ENCODE results near the gene PEPD. TPM values are rescaled to one million over a fixed set of nuclear protein-coding genes. Genes with fewer than 3 reads are reported as not detected.

PEPD gene
- total RNA-seq, 2 experiments from 2014 or later, result 17.5 to 23.0 TPM

GRCh38 chr19:33471111-33471996 is 50.2 kb downstream of the PEPD start:
- Mint-ChIP-seq H3K36me3 (ENCODE audit: low read depth) (peaks cover 24% of the 10 kb centered on the region), H3K4me3 (no peak overlapping the region), H3K9me3 (no peaks in the 10 kb centered on the region), H3K4me1 (ENCODE audit: low read depth) (peaks cover 13% of the 10 kb centered on the region), H3K27me3 (no peaks in the 10 kb centered on the region), H3K27ac (no peak overlapping the region)
- Histone ChIP-seq H3K4me1 (ENCODE audit: insufficient read depth, low read length) (no peaks in the 10 kb centered on the region), H3K36me3 (ENCODE audit: insufficient read depth, low read length) (peaks cover 5% of the 10 kb centered on the region), H3K4me3 (ENCODE audit: low read length) (no peak overlapping the region), H3K27ac (ENCODE audit: low read depth in 1 of 2, low read length in 2 of 2) (no peak overlapping the region), H3K27me3 (ENCODE audit: control insufficient read depth in 1 of 2, insufficient read depth in 2 of 2, low read length in 2 of 2) (no peaks in the 10 kb centered on the region), H3K9me3 (ENCODE audit: control insufficient read depth in 1 of 2, insufficient read depth in 1 of 2, low read length in 2 of 2) (no peaks in the 10 kb centered on the region)
- ChIA-PET POLR2A (no interaction called here), CTCF (no interaction called here)
- ATAC-seq (ENCODE audit: poor library complexity), result no peak
- intact Hi-C loops (cut with DNase I, micrococcal nuclease), result no loop called here
- TF ChIP-seq CTCF (IDR thresholded peaks at IDR 0.05), result no peak
- DNase-seq, result no peak

DNA sequence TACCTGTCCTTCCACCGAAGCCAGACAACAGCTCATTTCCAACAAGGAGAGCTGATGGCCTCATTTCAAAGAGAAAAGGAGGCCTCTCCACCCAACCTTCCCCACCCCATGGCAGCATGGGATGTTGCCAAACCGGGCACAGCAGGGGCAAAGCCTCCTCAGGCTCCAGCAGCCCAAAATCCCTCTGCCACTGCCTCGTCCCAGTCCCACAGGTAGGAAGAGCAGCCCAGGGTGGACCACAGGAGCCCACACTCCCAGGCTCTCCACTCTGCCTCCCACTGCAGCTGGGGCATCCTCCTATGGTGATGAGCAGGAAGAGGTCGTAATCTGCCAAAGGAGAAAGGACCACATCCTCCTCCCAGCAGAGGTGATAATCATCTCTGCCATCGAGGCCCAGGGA is 50.9 kb downstream of the PEPD start:
- peaks cover 13% of the 10 kb centered on the region for H3K4me1 Mint-ChIP-seq (ENCODE audit: low read depth)
- CTCF ChIA-PET, result no interaction called here
- no peaks in the 10 kb centered on the region for H3K9me3 ChIP-seq (ENCODE audit: control insufficient read depth in 1 of 2, insufficient read depth in 1 of 2, low read length in 2 of 2)

DNA sequence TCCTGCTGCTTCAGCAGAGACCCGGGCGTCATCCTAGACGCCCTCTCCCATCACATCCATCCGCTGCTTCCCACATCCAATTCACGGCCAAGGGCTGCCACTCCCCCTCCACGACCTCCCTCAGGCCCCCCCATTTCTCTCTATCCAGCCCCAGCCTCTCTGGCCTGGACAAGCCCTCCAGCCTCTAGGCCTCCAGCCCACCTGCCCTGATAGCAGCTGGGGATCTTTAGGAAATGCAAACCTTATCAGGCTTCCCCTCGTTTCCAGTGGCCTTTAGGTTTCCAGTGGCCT is 51.6 kb downstream of the PEPD start:
- CTCF ChIA-PET, result no interaction called here
- no peaks in the 10 kb centered on the region for H3K9me3 Mint-ChIP-seq
- no peak overlapping the region for H3K4me3 Mint-ChIP-seq
- peaks cover 13% of the 10 kb centered on the region for H3K4me1 Mint-ChIP-seq (ENCODE audit: low read depth)
- DNase-seq (no peak), ATAC-seq (ENCODE audit: poor library complexity) (no peak)
- TF ChIP-seq CTCF (IDR thresholded peaks at IDR 0.05), result no peak
- H3K9me3 ChIP-seq (ENCODE audit: control insufficient read depth in 1 of 2, insufficient read depth in 1 of 2, low read length in 2 of 2), result no peaks in the 10 kb centered on the region
- no peak overlapping the region for H3K27ac Mint-ChIP-seq
- H3K27me3 Mint-ChIP-seq, result no peaks in the 10 kb centered on the region
- H3K36me3 ChIP-seq (ENCODE audit: insufficient read depth, low read length), result peaks cover 5% of the 10 kb centered on the region
- POLR2A ChIA-PET, result no interaction called here
- H3K4me1 ChIP-seq (ENCODE audit: insufficient read depth, low read length), result no peaks in the 10 kb centered on the region
- H3K36me3 Mint-ChIP-seq (ENCODE audit: low read depth), result peaks cover 14% of the 10 kb centered on the region
- H3K27ac ChIP-seq (ENCODE audit: low read depth in 1 of 2, low read length in 2 of 2), result no peak overlapping the region
- no peaks in the 10 kb centered on the region for H3K27me3 ChIP-seq (ENCODE audit: control insufficient read depth in 1 of 2, insufficient read depth in 2 of 2, low read length in 2 of 2)
- H3K4me3 ChIP-seq (ENCODE audit: low read length), result no peak overlapping the region
- intact Hi-C loops (cut with DNase I, micrococcal nuclease), result no loop called here

More for the DNA sequence above, 50.9 kb downstream of the PEPD start:
- no peaks in the 10 kb centered on the region for H3K9me3 Mint-ChIP-seq
- peaks cover 17% of the 10 kb centered on the region for H3K36me3 Mint-ChIP-seq (ENCODE audit: low read depth)
- Histone ChIP-seq H3K27ac (ENCODE audit: low read depth in 1 of 2, low read length in 2 of 2) (no peak overlapping the region), H3K36me3 (ENCODE audit: insufficient read depth, low read length) (peaks cover 5% of the 10 kb centered on the region), H3K27me3 (ENCODE audit: control insufficient read depth in 1 of 2, insufficient read depth in 2 of 2, low read length in 2 of 2) (no peaks in the 10 kb centered on the region), H3K4me1 (ENCODE audit: insufficient read depth, low read length) (no peaks in the 10 kb centered on the region), H3K4me3 (ENCODE audit: low read length) (no peak overlapping the region)
- intact Hi-C loops (cut with DNase I, micrococcal nuclease), result no loop called here
- DNase-seq (no peak), ATAC-seq (ENCODE audit: poor library complexity) (no peak)
- no peak for TF ChIP-seq CTCF (IDR thresholded peaks at IDR 0.05)
- no peaks in the 10 kb centered on the region for H3K27me3 Mint-ChIP-seq
- H3K4me3 Mint-ChIP-seq, result no peak overlapping the region
- H3K27ac Mint-ChIP-seq, result no peak overlapping the region
- POLR2A ChIA-PET, result no interaction called here

All from CD4-positive, alpha-beta T cell (primary cell).